ENCODE measurements around the gene TAS2R41. TPM values are rescaled to one million over a fixed set of nuclear protein-coding genes. Genes with fewer than 3 reads are reported as not detected.
"Not testable (repeated sequence)": the region's sequence is repeated elsewhere in the genome, so short reads cannot be mapped to it uniquely, and the experiment has no call there.

TAS2R41 gene
- polyA plus RNA-seq, 1 experiment, result not detected

GRCh38 chr7:143460271-143460979 lies 17.2 kb upstream of the TAS2R41 start:
- Histone ChIP-seq H3K4me3 (ENCODE audit: low read depth, low read length) (no peak overlapping the region), H3K27me3 (ENCODE audit: control insufficient read depth, insufficient read depth, low read length) (no peaks in the 10 kb centered on the region), H3K36me3 (ENCODE audit: control insufficient read depth, insufficient read depth, low read length) (no peaks in the 10 kb centered on the region)
- ChIA-PET POLR2A (no interaction called here), CTCF (no interaction called here)
- TF ChIP-seq CTCF (IDR thresholded peaks at IDR 0.05; ENCODE audit: insufficient read depth, low read depth, low read length), result no peak
- DNase-seq (ENCODE audit: low read depth), result no peak

- CTCF ChIA-PET, result interaction anchor here (1.3 kb wide), 1 partner anchor 39 kb away, joined by 5 read pairs; no protein-coding TSS in a partner anchor
- no peaks in the 10 kb centered on the region for H3K27me3 ChIP-seq (ENCODE audit: control insufficient read depth, insufficient read depth, low read length)
- no peak overlapping the region for H3K4me3 ChIP-seq (ENCODE audit: low read depth, low read length)
- POLR2A ChIA-PET, result no interaction called here
- no peaks in the 10 kb centered on the region for H3K36me3 ChIP-seq (ENCODE audit: control insufficient read depth, insufficient read depth, low read length)
- no peak for DNase-seq (ENCODE audit: low read depth)
- TF ChIP-seq CTCF (IDR thresholded peaks at IDR 0.05; ENCODE audit: insufficient read depth, low read depth, low read length), result no peak
Measured at GRCh38 chr7:143462045-143462444, 15.6 kb upstream of the TAS2R41 start.

GRCh38 chr7:143463556-143463955 lies 14.1 kb upstream of the TAS2R41 start:
- no peak for TF ChIP-seq CTCF (IDR thresholded peaks at IDR 0.05; ENCODE audit: insufficient read depth, low read depth, low read length)
- Histone ChIP-seq H3K4me3 (ENCODE audit: low read depth, low read length) (no peak overlapping the region), H3K36me3 (ENCODE audit: control insufficient read depth, insufficient read depth, low read length) (no peaks in the 10 kb centered on the region), H3K27me3 (ENCODE audit: control insufficient read depth, insufficient read depth, low read length) (no peaks in the 10 kb centered on the region)
- CTCF ChIA-PET, result interaction anchor here (0.5 to 1.3 kb wide), 4 partner anchors 15 to 40 kb away, joined by 3 to 5 read pairs (median 4); no protein-coding TSS in a partner anchor
- no peak for DNase-seq (ENCODE audit: low read depth)
- POLR2A ChIA-PET, result no interaction called here

GRCh38 chr7:143463957-143464356 lies 13.7 kb upstream of the TAS2R41 start:
- Histone ChIP-seq H3K27me3 (ENCODE audit: control insufficient read depth, insufficient read depth, low read length) (no peaks in the 10 kb centered on the region), H3K36me3 (ENCODE audit: control insufficient read depth, insufficient read depth, low read length) (no peaks in the 10 kb centered on the region), H3K4me3 (ENCODE audit: low read depth, low read length) (no peak overlapping the region)
- CTCF ChIA-PET, result interaction anchor here (0.9 to 1.9 kb wide), 3 partner anchors 15 to 224 kb away, joined by 3 to 5 read pairs (median 5); no protein-coding TSS in a partner anchor
- DNase-seq (ENCODE audit: low read depth), result no peak
- POLR2A ChIA-PET, result no interaction called here
- no peak for TF ChIP-seq CTCF (IDR thresholded peaks at IDR 0.05; ENCODE audit: insufficient read depth, low read depth, low read length)

- no peak for DNase-seq (ENCODE audit: low read depth)
- H3K36me3 ChIP-seq (ENCODE audit: control insufficient read depth, insufficient read depth, low read length), result no peaks in the 10 kb centered on the region
- ChIA-PET POLR2A (no interaction called here), CTCF (interaction anchor here (2.0 kb wide), 1 partner anchor 23 kb away, joined by 6 read pairs; no protein-coding TSS in a partner anchor)
- no peak overlapping the region for H3K4me3 ChIP-seq (ENCODE audit: low read depth, low read length)
- H3K27me3 ChIP-seq (ENCODE audit: control insufficient read depth, insufficient read depth, low read length), result no peaks in the 10 kb centered on the region
- no peak for TF ChIP-seq CTCF (IDR thresholded peaks at IDR 0.05; ENCODE audit: insufficient read depth, low read depth, low read length)
Measured at GRCh38 chr7:143467724-143468123, 9.9 kb upstream of the TAS2R41 start.

- POLR2A ChIA-PET; DNase-seq (ENCODE audit: low read depth); H3K36me3 ChIP-seq (ENCODE audit: control insufficient read depth, insufficient read depth, low read length): not testable (repeated sequence)
Measured at GRCh38 chr7:143472071-143472689, 5.5 kb upstream of the TAS2R41 start.

More at GRCh38 chr7:143472071-143472689, 5.5 kb upstream of the TAS2R41 start:
- H3K27me3 ChIP-seq (ENCODE audit: control insufficient read depth, insufficient read depth, low read length); CTCF ChIA-PET; H3K4me3 ChIP-seq (ENCODE audit: low read depth, low read length): not testable (repeated sequence)
